ENCODE data around the gene HLA-DOA.

Gene HLA-DOA

GRCh38 chr6:32962213-32962826, 47.1 kb downstream of the HLA-DOA start:
- no peaks in the 10 kb centered on the region; the same call in 1 of the 2 replicates for H3K79me2 ChIP-seq (ENCODE audit: insufficient read depth, low read depth)
- H3K4me2 ChIP-seq: no peak overlapping the region
- no peak for TF ChIP-seq CTCF (conservative IDR thresholded peaks at IDR 0.05; ENCODE audit: low read depth, low read length)

GRCh38 chr6:32960563-32960962, 48.8 kb downstream of the HLA-DOA start:
- Histone ChIP-seq H4K20me1 (ENCODE audit: insufficient read depth) (no peaks in the 10 kb centered on the region), H2AFZ (ENCODE audit: low read depth) (no peak overlapping the region), H3K4me1 (ENCODE audit: low read depth, poor library complexity, severe bottlenecking) (peaks cover 10% of the 10 kb centered on the region), H3K27me3 (ENCODE audit: insufficient read depth, low read depth) (no peaks in the 10 kb centered on the region), H3K4me3 (IDR thresholded peaks at IDR 0.05; ENCODE audit: insufficient read depth, low read depth, low read length) (no peak overlapping the region), H3K79me2 (ENCODE audit: insufficient read depth, low read depth) (no peaks in the 10 kb centered on the region), H3K27ac (no peak overlapping the region), H3K9ac (no peak overlapping the region), H3K36me3 (ENCODE audit: insufficient read depth) (no peaks in the 10 kb centered on the region), H3K4me2 (no peak overlapping the region)
- TF ChIP-seq CTCF (conservative IDR thresholded peaks at IDR 0.05; ENCODE audit: low read depth, low read length): no peak

More at GRCh38 chr6:32962213-32962826, 47.1 kb downstream of the HLA-DOA start:
- peaks cover 23% of the 10 kb centered on the region for H3K4me1 ChIP-seq (ENCODE audit: low read depth, poor library complexity, severe bottlenecking)
- no peaks in the 10 kb centered on the region for H3K36me3 ChIP-seq (ENCODE audit: insufficient read depth)
- no peak overlapping the region for H2AFZ ChIP-seq (ENCODE audit: low read depth)
- H4K20me1 ChIP-seq (ENCODE audit: insufficient read depth): no peaks in the 10 kb centered on the region
- no peaks in the 10 kb centered on the region for H3K27me3 ChIP-seq (ENCODE audit: insufficient read depth, low read depth)
- H3K27ac ChIP-seq: no peak overlapping the region
- no peak overlapping the region for H3K9ac ChIP-seq
- H3K4me3 ChIP-seq (IDR thresholded peaks at IDR 0.05; ENCODE audit: insufficient read depth, low read depth, low read length): no peak overlapping the region

- Histone ChIP-seq H3K4me2 (no peak overlapping the region), H3K4me1 (ENCODE audit: low read depth, poor library complexity, severe bottlenecking) (peaks cover 28% of the 10 kb centered on the region), H3K36me3 (ENCODE audit: insufficient read depth) (no peaks in the 10 kb centered on the region), H3K27ac (no peak overlapping the region), H3K9ac (no peak overlapping the region), H2AFZ (ENCODE audit: low read depth) (no peak overlapping the region), H3K4me3 (IDR thresholded peaks at IDR 0.05; ENCODE audit: insufficient read depth, low read depth, low read length) (no peak overlapping the region), H3K79me2 (ENCODE audit: insufficient read depth, low read depth) (no peaks in the 10 kb centered on the region; the same call in 1 of the 2 replicates), H3K27me3 (ENCODE audit: insufficient read depth, low read depth) (no peaks in the 10 kb centered on the region), H4K20me1 (ENCODE audit: insufficient read depth) (no peaks in the 10 kb centered on the region)
- no peak for TF ChIP-seq CTCF (conservative IDR thresholded peaks at IDR 0.05; ENCODE audit: low read depth, low read length)
Measured at GRCh38 chr6:32956176-32956575, 53.2 kb downstream of the HLA-DOA start.

- Histone ChIP-seq H3K79me2 (ENCODE audit: insufficient read depth, low read depth) (no peaks in the 10 kb centered on the region; the same call in 1 of the 2 replicates), H3K4me2 (peak overlapping the region; percentile 6; the same call in 1 of the 2 replicates), H3K27me3 (ENCODE audit: insufficient read depth, low read depth) (no peaks in the 10 kb centered on the region), H3K4me1 (ENCODE audit: low read depth, poor library complexity, severe bottlenecking) (peaks cover 28% of the 10 kb centered on the region), H3K4me3 (IDR thresholded peaks at IDR 0.05; ENCODE audit: insufficient read depth, low read depth, low read length) (no peak overlapping the region), H3K36me3 (ENCODE audit: insufficient read depth) (no peaks in the 10 kb centered on the region), H2AFZ (ENCODE audit: low read depth) (no peak overlapping the region), H3K9ac (no peak overlapping the region), H3K27ac (no peak overlapping the region), H4K20me1 (ENCODE audit: insufficient read depth) (no peaks in the 10 kb centered on the region)
- peak; percentile 72 for TF ChIP-seq CTCF (conservative IDR thresholded peaks at IDR 0.05; ENCODE audit: low read depth, low read length)
Measured at GRCh38 chr6:32954986-32955802, 54.2 kb downstream of the HLA-DOA start.

Measured in KMS-11 (cell line).